Breast epithelium (tissue), 4 donors: Measurements from ENCODE around the gene METTL17. TPM values are rescaled to one million over a fixed set of nuclear protein-coding genes. Genes with fewer than 3 reads are reported as not detected.

Experiments
- DNase-seq, 2 donors: peaks; one replicate each; pipeline ENCODE4 v3.0.0-alpha.2; 2019; ENCODE audit warnings: low spot score in 2 of 2
- H3K27ac ChIP-seq, 2 donors: fragments of 200-600 bp; sonication (generic) in 1 of 2; one replicate each; pipeline ENCODE4 v1.5.1; 2016 to 2019; ENCODE audit warnings: mild to moderate bottlenecking in 1 of 2
- H3K27me3 ChIP-seq, 2 donors: fragments of 200-600 bp; sonication (generic) in 1 of 2; one replicate each; pipeline versions ENCODE4 v1.5.1 to v1.6.0; 2017 to 2019; ENCODE audit warnings: control low read depth in 1 of 2, mild to moderate bottlenecking in 1 of 2
- H3K36me3 ChIP-seq: fragments of 200-600 bp; one replicate; pipeline ENCODE4 v1.5.1; 2019
- H3K4me1 ChIP-seq, 2 donors: fragments of 200-600 bp; sonication (generic); one replicate each; pipeline ENCODE4 v1.5.1; 2016 to 2019; ENCODE audit warnings: control low read depth in 1 of 2
- H3K4me3 ChIP-seq, 3 donors: fragments of 200-600 bp; sonication (generic); 1 replicate in 2 of 3; 2 replicates in 1 of 3; pipeline ENCODE4 v1.5.1; 2016 to 2019; ENCODE audit warnings: mild to moderate bottlenecking in 3 of 3, moderate library complexity in 2 of 3
- H3K9me3 ChIP-seq, 2 donors: fragments of 200-600 bp; sonication (generic) in 1 of 2; one replicate each; pipeline ENCODE4 v1.5.1; 2016 to 2019; ENCODE audit warnings: control low read depth in 1 of 2
- CTCF ChIP-seq, 3 donors: fragments of 450-650 bp; IDR thresholded peaks; one replicate each; pipeline ENCODE4 v1.5.1; 2016 to 2017; ENCODE audit warnings: antibody characterized with exemption in 3 of 3, mild to moderate bottlenecking in 3 of 3, moderate library complexity in 3 of 3
- POLR2A ChIP-seq: fragments of 450-650 bp; IDR thresholded peaks from one replicate; pipeline ENCODE4 v1.6.1; 2016; ENCODE audit warnings: antibody characterized with exemption, mild to moderate bottlenecking, moderate library complexity
- POLR2AphosphoS5 ChIP-seq, 3 donors: sonication (generic); formaldehyde crosslinking; IDR thresholded peaks; one replicate each; pipeline ENCODE4 v1.6.1; 2017; ENCODE audit warnings: antibody characterized with exemption in 3 of 3
- intact Hi-C: fragments of 100-400 bp; cut with DNase I; formaldehyde crosslinking; loops from one replicate; pipeline ENCODE4 v1.15.1; 2023; ENCODE audit warnings: low total_unique reads
- total RNA-seq, 3 donors: library from RNA; depleted of rRNA; stranded (reverse); fragments of >200 nt; gene quantifications; one replicate each; pipeline ENCODE4 v1.1.0, GENCODE V29; 2016

METTL17 gene
- total RNA-seq, 3 donors from 2014 or later: 78.6 to 105 (median 89.5) TPM

- TF ChIP-seq POLR2A: no peak
- TF ChIP-seq CTCF (IDR thresholded peaks at IDR 0.05): no peak
- TF ChIP-seq POLR2AphosphoS5 (IDR thresholded peaks at IDR 0.05): no peak
- Histone ChIP-seq H3K4me3 (no peak overlapping the region), H3K9me3 (no peaks in the 10 kb centered on the region), H3K27me3 (no peaks in the 10 kb centered on the region), H3K36me3 (peaks cover 12% of the 10 kb centered on the region), H3K27ac (peak overlapping the region in 1 of 2 donors; percentile 79), H3K4me1 (no peaks in the 10 kb centered on the region)
- no peak for DNase-seq
- intact Hi-C loops: no loop called here
These were observed 7.8 kb downstream of the METTL17 start for GRCh38 chr14:20997564-20997963.

- H3K27me3 ChIP-seq: no peaks in the 10 kb centered on the region
- H3K36me3 ChIP-seq: peaks cover 12% of the 10 kb centered on the region
- intact Hi-C loops: no loop called here
- no peak for DNase-seq
- H3K27ac ChIP-seq: peak overlapping the region; percentile 79 to 81
- H3K9me3 ChIP-seq: no peaks in the 10 kb centered on the region
- no peak overlapping the region for H3K4me3 ChIP-seq
- H3K4me1 ChIP-seq: no peaks in the 10 kb centered on the region
- TF ChIP-seq POLR2A (no peak), POLR2AphosphoS5 (IDR thresholded peaks at IDR 0.05) (no peak), CTCF (IDR thresholded peaks at IDR 0.05) (no peak)
These were observed 8.4 kb downstream of the METTL17 start for GRCh38 chr14:20998139-20998538.

- Histone ChIP-seq H3K4me1 (no peaks in the 10 kb centered on the region), H3K27me3 (no peaks in the 10 kb centered on the region), H3K27ac (peak within 1 kb of the TSS; percentile 79 to 81), H3K9me3 (no peaks in the 10 kb centered on the region), H3K4me3 (no peak within 1 kb of the TSS), H3K36me3 (peaks cover 12% of the 10 kb centered on the region)
- peak; percentile 66 to 69 for DNase-seq
- intact Hi-C loops: no loop called here
- TF ChIP-seq POLR2A (no peak), POLR2AphosphoS5 (IDR thresholded peaks at IDR 0.05) (no peak), CTCF (IDR thresholded peaks at IDR 0.05) (no peak)
These were observed 9.0 kb downstream of the METTL17 start, which contains the start of gene SLC39A2 for GRCh38 chr14:20998674-20999366. Gene SLC39A2 (plus strand): TSS chr14:20999293. CDS start chr14:20999447, 154 bp downstream.

GRCh38 chr14:20999591-20999990, 9.8 kb downstream of the METTL17 start:
- no peak for TF ChIP-seq POLR2AphosphoS5 (IDR thresholded peaks at IDR 0.05)
- no peak for TF ChIP-seq POLR2A
- no peak for TF ChIP-seq CTCF (IDR thresholded peaks at IDR 0.05)
- no peaks in the 10 kb centered on the region for H3K27me3 ChIP-seq
- no peaks in the 10 kb centered on the region for H3K9me3 ChIP-seq
- no peaks in the 10 kb centered on the region for H3K4me1 ChIP-seq
- H3K27ac ChIP-seq: peak overlapping the region in 1 of 2 donors; percentile 81
- no peak overlapping the region for H3K4me3 ChIP-seq
- no peak for DNase-seq
- peaks cover 12% of the 10 kb centered on the region for H3K36me3 ChIP-seq
- intact Hi-C loops: no loop called here

GRCh38 chr14:21001218-21001617, 11.4 kb downstream of the METTL17 start:
- H3K27me3 ChIP-seq: no peaks in the 10 kb centered on the region
- intact Hi-C loops: no loop called here
- peaks cover 5% of the 10 kb centered on the region for H3K36me3 ChIP-seq
- H3K9me3 ChIP-seq: no peaks in the 10 kb centered on the region
- no peak for DNase-seq
- H3K27ac ChIP-seq: no peak overlapping the region
- TF ChIP-seq POLR2A: no peak
- TF ChIP-seq POLR2AphosphoS5 (IDR thresholded peaks at IDR 0.05): no peak
- no peak for TF ChIP-seq CTCF (IDR thresholded peaks at IDR 0.05)
- no peak overlapping the region for H3K4me3 ChIP-seq
- no peaks in the 10 kb centered on the region for H3K4me1 ChIP-seq
